IMR-90 (cell line): ENCODE results near the gene SORCS1. TPM values are rescaled to one million over a fixed set of nuclear protein-coding genes. Genes with fewer than 3 reads are reported as not detected.

Source experiments
- ATAC-seq: fragments of 200-7000 bp; cut with Tn5 transposase; 2 replicates; pipeline ENCODE4 v1.9.1; 2020; ENCODE audit warnings: low read depth, mild to moderate bottlenecking, moderate library complexity
- BruUV-seq: library from RNA; stranded (reverse); fragments of 400-500 nt; replicated peaks from 2 replicates; lab custom pipeline; 2021; lab: Mats Ljungman, UMichigan
- CTCF ChIA-PET: fragments of 300-600 bp; formaldehyde crosslinking; extraction: SDS; loops from one replicate; lab custom pipeline; 2021; ENCODE audit warnings: antibody characterized with exemption; lab: Yijun Ruan, JAX
- POLR2A ChIA-PET: fragments of 300-600 bp; sonication (Branson Sonifier 250); formaldehyde crosslinking; loops from one replicate; lab custom pipeline; 2022; ENCODE audit warnings: antibody characterized with exemption; ENCODE audit not compliant: unreplicated experiment; lab: Charles Lee
- DNase-seq: peaks from one replicate; pipeline ENCODE4 v3.0.0; 2013
- H2AFZ ChIP-seq: replicated peaks from 2 replicates; pipeline ENCODE3; 2013; ENCODE audit warnings: low read length, mild to moderate bottlenecking; ENCODE audit not compliant: poor library complexity
- H2AK5ac ChIP-seq: 2 replicates; pipeline ENCODE4 v1.6.1; 2013; ENCODE audit warnings: low read depth, low read length, inconsistent platforms
- H2AK9ac ChIP-seq: replicated peaks from 2 replicates; pipeline ENCODE3; 2013; ENCODE audit warnings: mild to moderate bottlenecking, low read depth, low read length, moderate library complexity; ENCODE audit not compliant: poor library complexity
- H2BK120ac ChIP-seq: 2 replicates; pipeline ENCODE4 v1.6.1; 2013; ENCODE audit warnings: low read depth, low read length, inconsistent platforms
- H2BK15ac ChIP-seq: 3 replicates; pipeline ENCODE4 v1.6.1; 2013; ENCODE audit warnings: low read depth, low read length, inconsistent platforms
- H2BK20ac ChIP-seq: 2 replicates; pipeline ENCODE4 v1.6.1; 2013; ENCODE audit warnings: low read depth, mild to moderate bottlenecking, inconsistent platforms, low read length, moderate library complexity
- H2BK5ac ChIP-seq: 2 replicates; pipeline ENCODE4 v1.6.1; 2013; ENCODE audit warnings: mild to moderate bottlenecking, low read depth, low read length, inconsistent platforms; ENCODE audit not compliant: poor library complexity, severe bottlenecking
- H3K14ac ChIP-seq: replicated peaks from 2 replicates; pipeline ENCODE4 v1.6.1; 2013; ENCODE audit warnings: low read depth, low read length, inconsistent platforms
- H3K18ac ChIP-seq: 2 replicates; pipeline ENCODE4 v1.6.1; 2013; ENCODE audit warnings: low read depth, low read length, control low read depth
- H3K23ac ChIP-seq: 2 replicates; pipeline ENCODE4 v1.6.1; 2013; ENCODE audit warnings: low read depth, low read length, inconsistent platforms
- H3K27ac ChIP-seq: 2 replicates; pipeline ENCODE4 v1.5.1; 2013; ENCODE audit warnings: mild to moderate bottlenecking, control low read depth, low read length; ENCODE audit not compliant: insufficient read depth
- H3K27me3 ChIP-seq: 2 replicates; pipeline ENCODE4 v1.6.1; 2013; ENCODE audit warnings: low read length; ENCODE audit not compliant: control insufficient read depth, insufficient read depth
- H3K36me3 ChIP-seq: 2 replicates; pipeline ENCODE4 v1.6.1; 2013; ENCODE audit warnings: low read length, mixed read lengths; ENCODE audit not compliant: control insufficient read depth, insufficient read depth
- H3K4ac ChIP-seq: 2 replicates; pipeline ENCODE4 v1.6.1; 2013; ENCODE audit warnings: low read depth, low read length, inconsistent platforms
- H3K4me1 ChIP-seq: 2 replicates; pipeline ENCODE4 v1.6.1; 2013; ENCODE audit warnings: low read length, mixed read lengths; ENCODE audit not compliant: control insufficient read depth, insufficient read depth
- H3K4me2 ChIP-seq: 2 replicates; pipeline ENCODE4 v1.6.1; 2013; ENCODE audit warnings: low read depth, mild to moderate bottlenecking, control low read depth, low read length, moderate library complexity
- H3K4me3 ChIP-seq: 2 replicates; pipeline ENCODE4 v1.5.1; 2013; ENCODE audit warnings: low read depth, mild to moderate bottlenecking, control low read depth, low read length, moderate library complexity; ENCODE audit not compliant: insufficient read depth
- H3K56ac ChIP-seq: 2 replicates; pipeline ENCODE4 v1.6.1; 2013; ENCODE audit warnings: low read length, inconsistent platforms; ENCODE audit not compliant: insufficient read depth; ENCODE audit errors: extremely low read depth
- H3K79me1 ChIP-seq, 2 experiments: 2 replicates each; pipeline ENCODE4 v1.6.1; 2013; ENCODE audit warnings: low read length in 2 of 2, inconsistent platforms in 1 of 2, low read depth in 1 of 2
- H3K9ac ChIP-seq: 2 replicates; pipeline ENCODE4 v1.6.1; 2013; ENCODE audit warnings: low read depth, low read length, control low read depth
- H3K9me1 ChIP-seq: 2 replicates; pipeline ENCODE4 v1.6.1; 2013; ENCODE audit warnings: low read length, inconsistent platforms; ENCODE audit not compliant: insufficient read depth
- H3K9me3 ChIP-seq: 2 replicates; pipeline ENCODE4 v1.6.1; 2013; ENCODE audit warnings: low read length; ENCODE audit not compliant: control insufficient read depth, insufficient read depth
- H4K20me1 ChIP-seq: 2 replicates; pipeline ENCODE4 v1.6.1; 2013; ENCODE audit warnings: low read length, inconsistent platforms; ENCODE audit not compliant: insufficient read depth
- H4K5ac ChIP-seq: 2 replicates; pipeline ENCODE4 v1.6.1; 2013; ENCODE audit warnings: mild to moderate bottlenecking, low read depth, low read length, control low read depth
- H4K8ac ChIP-seq, 2 experiments: 2 replicates each; pipeline ENCODE4 v1.6.1; 2013; ENCODE audit warnings: low read depth in 2 of 2, low read length in 2 of 2, control low read depth in 1 of 2, inconsistent platforms in 1 of 2
- H4K91ac ChIP-seq: 2 replicates; pipeline ENCODE4 v1.6.1; 2013; ENCODE audit warnings: low read depth, low read length, inconsistent platforms; ENCODE audit not compliant: insufficient read depth
- BHLHE40 ChIP-seq: fragments of 150-350 bp; IDR thresholded peaks from 2 replicates; pipeline ENCODE4 v1.6.1; 2016; ENCODE audit warnings: mild to moderate bottlenecking, low read depth, low read length
- CEBPB ChIP-seq: IDR thresholded peaks from 2 replicates; pipeline ENCODE4 v1.6.1; 2012; ENCODE audit warnings: low read depth, low read length, improper control_type of control experiment
- CHD1 ChIP-seq: IDR thresholded peaks from 2 replicates; pipeline ENCODE4 v1.6.1; 2012; ENCODE audit warnings: low read depth, low read length, improper control_type of control experiment
- CTCF ChIP-seq: conservative IDR thresholded peaks from 2 replicates; pipeline ENCODE4 v1.5.1; 2012; ENCODE audit warnings: mild to moderate bottlenecking, low read depth, low read length, improper control_type of control experiment
- ELK1 ChIP-seq: fragments of 150-350 bp; IDR thresholded peaks from 2 replicates; pipeline ENCODE4 v1.6.1; 2016; ENCODE audit warnings: low read depth, mild to moderate bottlenecking, low read length, moderate library complexity, borderline replicate concordance
- FOS ChIP-seq: fragments of 150-350 bp; IDR thresholded peaks from 2 replicates; pipeline ENCODE4 v1.6.1; 2016; ENCODE audit warnings: low read depth, low read length
- MAFK ChIP-seq: IDR thresholded peaks from 2 replicates; pipeline ENCODE4 v1.6.1; 2012; ENCODE audit warnings: low read depth, low read length, improper control_type of control experiment
- MAZ ChIP-seq: IDR thresholded peaks from 2 replicates; pipeline ENCODE4 v1.6.1; 2012; ENCODE audit warnings: low read depth, mild to moderate bottlenecking, low read length, improper control_type of control experiment, moderate library complexity, borderline replicate concordance
- MXI1 ChIP-seq: IDR thresholded peaks from 2 replicates; pipeline ENCODE4 v1.6.1; 2012; ENCODE audit warnings: low read depth, mild to moderate bottlenecking, low read length, moderate library complexity, borderline replicate concordance
- NFE2L2 ChIP-seq: fragments of 150-350 bp; IDR thresholded peaks from 2 replicates; pipeline ENCODE4 v1.6.1; 2016; ENCODE audit warnings: low read depth, mild to moderate bottlenecking, low read length
- POLR2A ChIP-seq: IDR thresholded peaks from 2 replicates; pipeline ENCODE4 v1.6.1; 2012; ENCODE audit warnings: mild to moderate bottlenecking, low read depth, low read length
- RAD21 ChIP-seq: IDR thresholded peaks from 2 replicates; pipeline ENCODE4 v1.6.1; 2012; ENCODE audit warnings: low read length, improper control_type of control experiment
- RCOR1 ChIP-seq: IDR thresholded peaks from 2 replicates; pipeline ENCODE4 v1.6.1; 2012; ENCODE audit warnings: mild to moderate bottlenecking, low read length, improper control_type of control experiment; ENCODE audit not compliant: insufficient replicate concordance
- RFX5 ChIP-seq: IDR thresholded peaks from 2 replicates; pipeline ENCODE4 v1.8.0; 2012; ENCODE audit warnings: low read depth, mild to moderate bottlenecking, low read length, moderate library complexity
- SMC3 ChIP-seq: fragments of 150-350 bp; IDR thresholded peaks from 2 replicates; pipeline ENCODE4 v1.6.1; 2016; ENCODE audit warnings: low read depth, mild to moderate bottlenecking, antibody characterized with exemption, low read length, moderate library complexity
- USF2 ChIP-seq: fragments of 150-350 bp; IDR thresholded peaks from 2 replicates; pipeline ENCODE4 v1.6.1; 2017; ENCODE audit warnings: mild to moderate bottlenecking, antibody characterized with exemption, low read length, low read depth
- WGBS, 2 experiments: methylation state at CpG; one replicate each; pipeline versions ENCODE4 v1.1.5 to v1.1.7; 2013; ENCODE audit warnings: missing lambda C conversion rate in 2 of 2; ENCODE audit not compliant: insufficient read length in 1 of 2; ENCODE audit errors: extremely low coverage in 2 of 2; 5-methylcytosine and 5-hydroxymethylcytosine counted together
- dilution Hi-C: fragments of 300-500 bp; cut with HindIII; formaldehyde crosslinking; loops from one replicate; pipeline ENCODE4 v1.14.3; 2018; ENCODE audit warnings: low sequenced_read_pairs; ENCODE audit not compliant: unreplicated experiment
- in situ Hi-C: fragments of 300-500 bp; cut with MboI; formaldehyde crosslinking; loops from 3 replicates; pipeline ENCODE4 v1.14.3; 2019; ENCODE audit warnings: low sequenced_read_pairs, inconsistent platforms, mixed read lengths
- intact Hi-C: fragments of 100-400 bp; cut with micrococcal nuclease; formaldehyde crosslinking; loops from 2 replicates; pipeline ENCODE4 v1.10.0; 2022
- polyA plus RNA-seq, 3 experiments: library from polyadenylated mRNA; depleted of rRNA; stranded (reverse); fragments of >200 nt; gene quantifications; 2 replicates each; pipeline ENCODE4 v1.2.3, GENCODE V29; 2012; ENCODE audit warnings: low replicate concordance in 1 of 3
- total RNA-seq: library from RNA; depleted of rRNA; stranded (reverse); fragments of >200 nt; gene quantifications from 2 replicates; pipeline ENCODE4 v1.2.3, GENCODE V29; 2012

Gene SORCS1
- total and polyA plus RNA-seq, 2 of the 4 experiments (the other 2 are of a cell fraction): under 0.01 TPM; not detected in 1

GRCh38 chr10:106636766-106637491, 527.6 kb downstream of the SORCS1 start:
- intact Hi-C loops (no loop called here), dilution Hi-C loops (no loop called here), in situ Hi-C loops (no loop called here)
- Histone ChIP-seq H2BK20ac (no peak overlapping the region), H2BK5ac (no peak overlapping the region), H3K4me3 (no peak overlapping the region), H3K79me1 (no peaks in the 10 kb centered on the region), H4K5ac (no peak overlapping the region), H4K20me1 (no peaks in the 10 kb centered on the region), H2BK120ac (no peak overlapping the region), H3K27ac (no peak overlapping the region), H3K36me3 (no peaks in the 10 kb centered on the region), H3K9me1 (no peaks in the 10 kb centered on the region), H3K4me1 (no peaks in the 10 kb centered on the region), H2AK9ac (no peak overlapping the region), H3K4ac (no peak overlapping the region), H3K4me2 (no peak overlapping the region), H3K9me3 (peaks cover 2% of the 10 kb centered on the region; the same call in 1 of the 2 replicates), H3K14ac (no peak overlapping the region), H3K9ac (no peak overlapping the region), H3K27me3 (no peaks in the 10 kb centered on the region), H4K8ac (no peak overlapping the region), H3K23ac (no peak overlapping the region), H3K56ac (no peak overlapping the region), H2AFZ (no peak overlapping the region), H3K18ac (no peak overlapping the region), H4K91ac (no peak overlapping the region), H2BK15ac (no peak overlapping the region), H2AK5ac (no peak overlapping the region)
- no peak for DNase-seq
- no CpG with 5 or more reads among the region's 4 CpGs for WGBS, 2 experiments
- TF ChIP-seq FOS (no peak), USF2 (no peak), CHD1 (no peak), RCOR1 (no peak), MXI1 (no peak), CTCF (no peak), NFE2L2 (no peak), CEBPB (no peak), POLR2A (no peak), MAFK (no peak), BHLHE40 (no peak), RAD21 (no peak), ELK1 (no peak), MAZ (no peak), RFX5 (no peak), SMC3 (no peak)
- ChIA-PET POLR2A (no interaction called here), CTCF (no interaction called here)
- no TSS peak for BruUV-seq
- ATAC-seq: no peak
